ENCODE data around the gene GHRH.

Gene GHRH

DNA sequence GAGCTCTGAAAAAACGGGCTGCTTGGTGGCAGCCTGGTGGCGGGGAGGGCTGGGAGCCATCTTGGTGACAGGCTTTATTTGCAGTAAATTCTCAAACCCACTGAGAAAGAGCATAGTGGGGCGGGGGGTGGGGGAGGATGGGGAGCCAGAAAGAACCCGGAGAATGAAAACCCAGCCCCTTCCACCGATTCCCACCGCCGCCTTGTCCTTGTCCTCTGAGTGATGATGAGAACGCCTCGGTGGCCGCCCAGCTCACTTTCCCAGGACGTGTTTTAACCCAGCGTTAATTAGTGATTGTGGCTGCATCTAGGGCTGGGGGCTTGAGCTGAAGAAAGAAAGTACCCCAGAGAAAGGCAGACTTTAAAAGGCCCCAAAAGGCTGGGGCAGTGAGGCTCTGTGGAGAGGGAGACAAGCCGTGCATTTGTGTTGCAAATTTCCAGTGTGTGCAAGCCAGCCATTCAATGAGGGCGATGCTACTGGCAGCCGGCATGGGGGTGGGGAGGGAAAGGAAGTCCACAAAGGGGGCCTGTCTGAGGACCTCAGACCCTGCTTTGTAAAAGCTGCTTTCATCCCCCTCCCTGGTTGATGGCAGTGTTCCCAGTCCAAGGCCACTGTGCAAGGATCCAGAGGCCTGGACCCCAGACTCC is 6.2 kb upstream of the GHRH start:
- Histone ChIP-seq H3K4me3 (ENCODE audit: low read length) (no peak overlapping the region), H3K4me1 (ENCODE audit: control insufficient read depth, insufficient read depth, low read length) (no peaks in the 10 kb centered on the region), H3K36me3 (ENCODE audit: control insufficient read depth, insufficient read depth, low read length) (no peaks in the 10 kb centered on the region), H3K9ac (ENCODE audit: low read length) (no peak overlapping the region), H3K27ac (ENCODE audit: low read depth, low read length) (no peak overlapping the region), H3K27me3 (ENCODE audit: control insufficient read depth, insufficient read depth, low read length) (no peaks in the 10 kb centered on the region)

GRCh38 chr20:37266940-37267666 is 5.5 kb upstream of the GHRH start:
- Histone ChIP-seq H3K27me3 (ENCODE audit: control insufficient read depth, insufficient read depth, low read length) (no peaks in the 10 kb centered on the region), H3K27ac (ENCODE audit: low read depth, low read length) (no peak overlapping the region), H3K4me1 (ENCODE audit: control insufficient read depth, insufficient read depth, low read length) (no peaks in the 10 kb centered on the region), H3K9ac (ENCODE audit: low read length) (no peak overlapping the region), H3K4me3 (ENCODE audit: low read length) (no peak overlapping the region), H3K36me3 (ENCODE audit: control insufficient read depth, insufficient read depth, low read length) (no peaks in the 10 kb centered on the region)

DNA sequence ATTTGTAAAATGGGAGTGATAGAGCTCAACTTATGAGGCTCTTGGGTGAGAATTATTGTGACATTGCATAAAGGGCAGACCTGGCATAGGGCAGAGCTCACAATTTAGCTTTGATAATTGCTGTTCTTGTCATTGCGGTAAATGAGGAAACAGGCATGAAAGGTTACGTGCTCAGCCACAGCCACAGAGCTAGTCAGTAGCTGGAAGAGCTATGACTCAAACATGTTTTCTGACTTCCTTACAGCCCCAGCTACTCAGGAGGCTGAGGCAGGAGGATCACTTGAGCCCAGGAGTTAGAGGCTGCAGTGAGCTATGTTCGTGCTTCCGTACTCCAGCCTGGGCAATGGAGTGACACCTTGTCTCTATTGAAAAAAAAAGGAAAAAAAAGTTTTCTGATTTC is 3.5 kb upstream of the GHRH start:
- Histone ChIP-seq H3K36me3 (ENCODE audit: control insufficient read depth, insufficient read depth, low read length) (no peaks in the 10 kb centered on the region), H3K27ac (ENCODE audit: low read depth, low read length) (no peak overlapping the region), H3K27me3 (ENCODE audit: control insufficient read depth, insufficient read depth, low read length) (no peaks in the 10 kb centered on the region), H3K9ac (ENCODE audit: low read length) (no peak overlapping the region), H3K4me3 (ENCODE audit: low read length) (no peak overlapping the region), H3K4me1 (ENCODE audit: control insufficient read depth, insufficient read depth, low read length) (no peaks in the 10 kb centered on the region)

GRCh38 chr20:37263686-37264085 is 2.1 kb upstream of the GHRH start:
- H3K36me3 ChIP-seq (ENCODE audit: control insufficient read depth, insufficient read depth, low read length): no peaks in the 10 kb centered on the region
- no peaks in the 10 kb centered on the region for H3K4me1 ChIP-seq (ENCODE audit: control insufficient read depth, insufficient read depth, low read length)
- H3K27me3 ChIP-seq (ENCODE audit: control insufficient read depth, insufficient read depth, low read length): no peaks in the 10 kb centered on the region
- H3K9ac ChIP-seq (ENCODE audit: low read length): no peak overlapping the region
- no peak overlapping the region for H3K27ac ChIP-seq (ENCODE audit: low read depth, low read length)
- H3K4me3 ChIP-seq (ENCODE audit: low read length): no peak overlapping the region

- Histone ChIP-seq H3K9ac (ENCODE audit: low read length) (no peak overlapping the region), H3K27ac (ENCODE audit: low read depth, low read length) (no peak overlapping the region), H3K4me1 (ENCODE audit: control insufficient read depth, insufficient read depth, low read length) (no peaks in the 10 kb centered on the region), H3K36me3 (ENCODE audit: control insufficient read depth, insufficient read depth, low read length) (no peaks in the 10 kb centered on the region), H3K27me3 (ENCODE audit: control insufficient read depth, insufficient read depth, low read length) (no peaks in the 10 kb centered on the region), H3K4me3 (ENCODE audit: low read length) (no peak overlapping the region)
Observed at GRCh38 chr20:37262505-37262904, 891 bp upstream of the GHRH start.

GRCh38 chr20:37260923-37261322 is 691 bp downstream of the GHRH start:
- no peak overlapping the region for H3K27ac ChIP-seq (ENCODE audit: low read depth, low read length)
- H3K27me3 ChIP-seq (ENCODE audit: control insufficient read depth, insufficient read depth, low read length): no peaks in the 10 kb centered on the region
- H3K4me3 ChIP-seq (ENCODE audit: low read length): no peak overlapping the region
- no peak overlapping the region for H3K9ac ChIP-seq (ENCODE audit: low read length)
- no peaks in the 10 kb centered on the region for H3K4me1 ChIP-seq (ENCODE audit: control insufficient read depth, insufficient read depth, low read length)
- no peaks in the 10 kb centered on the region for H3K36me3 ChIP-seq (ENCODE audit: control insufficient read depth, insufficient read depth, low read length)

- Histone ChIP-seq H3K36me3 (ENCODE audit: control insufficient read depth, insufficient read depth, low read length) (no peaks in the 10 kb centered on the region), H3K9ac (ENCODE audit: low read length) (no peak overlapping the region), H3K27me3 (ENCODE audit: control insufficient read depth, insufficient read depth, low read length) (no peaks in the 10 kb centered on the region), H3K4me1 (ENCODE audit: control insufficient read depth, insufficient read depth, low read length) (no peaks in the 10 kb centered on the region), H3K27ac (ENCODE audit: low read depth, low read length) (no peak overlapping the region), H3K4me3 (ENCODE audit: low read length) (no peak overlapping the region)
Observed at GRCh38 chr20:37259865-37260264, 1.7 kb downstream of the GHRH start.

DNA sequence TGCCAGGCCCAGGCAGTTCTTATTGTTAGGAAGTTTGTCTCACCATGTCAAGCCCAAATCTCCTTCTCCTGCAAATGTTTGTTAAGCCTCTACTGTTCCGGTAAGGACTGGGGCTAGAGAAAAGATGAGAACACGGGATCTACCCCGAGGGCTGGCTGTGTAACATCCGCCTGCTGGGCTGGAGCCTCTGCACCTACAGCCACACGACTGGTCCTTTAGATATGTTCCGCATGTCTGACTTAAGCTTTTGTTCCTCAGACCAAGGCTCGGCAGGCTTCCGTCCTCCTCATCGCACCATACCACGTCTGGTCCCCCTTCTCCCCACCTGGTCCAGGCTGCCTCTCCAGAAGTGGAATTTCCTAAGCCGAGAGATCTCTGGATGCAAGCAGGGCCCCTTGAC is 2.6 kb downstream of the GHRH start:
- H3K36me3 ChIP-seq (ENCODE audit: control insufficient read depth, insufficient read depth, low read length): no peaks in the 10 kb centered on the region
- no peak overlapping the region for H3K4me3 ChIP-seq (ENCODE audit: low read length)
- no peaks in the 10 kb centered on the region for H3K27me3 ChIP-seq (ENCODE audit: control insufficient read depth, insufficient read depth, low read length)
- H3K4me1 ChIP-seq (ENCODE audit: control insufficient read depth, insufficient read depth, low read length): no peaks in the 10 kb centered on the region
- H3K9ac ChIP-seq (ENCODE audit: low read length): no peak overlapping the region
- no peak overlapping the region for H3K27ac ChIP-seq (ENCODE audit: low read depth, low read length)

- H3K27ac ChIP-seq (ENCODE audit: low read depth, low read length): no peak overlapping the region
- no peak overlapping the region for H3K4me3 ChIP-seq (ENCODE audit: low read length)
- no peaks in the 10 kb centered on the region for H3K36me3 ChIP-seq (ENCODE audit: control insufficient read depth, insufficient read depth, low read length)
- no peaks in the 10 kb centered on the region for H3K4me1 ChIP-seq (ENCODE audit: control insufficient read depth, insufficient read depth, low read length)
- no peak overlapping the region for H3K9ac ChIP-seq (ENCODE audit: low read length)
- H3K27me3 ChIP-seq (ENCODE audit: control insufficient read depth, insufficient read depth, low read length): no peaks in the 10 kb centered on the region
Observed at GRCh38 chr20:37257988-37258387, 3.6 kb downstream of the GHRH start.

DNA sequence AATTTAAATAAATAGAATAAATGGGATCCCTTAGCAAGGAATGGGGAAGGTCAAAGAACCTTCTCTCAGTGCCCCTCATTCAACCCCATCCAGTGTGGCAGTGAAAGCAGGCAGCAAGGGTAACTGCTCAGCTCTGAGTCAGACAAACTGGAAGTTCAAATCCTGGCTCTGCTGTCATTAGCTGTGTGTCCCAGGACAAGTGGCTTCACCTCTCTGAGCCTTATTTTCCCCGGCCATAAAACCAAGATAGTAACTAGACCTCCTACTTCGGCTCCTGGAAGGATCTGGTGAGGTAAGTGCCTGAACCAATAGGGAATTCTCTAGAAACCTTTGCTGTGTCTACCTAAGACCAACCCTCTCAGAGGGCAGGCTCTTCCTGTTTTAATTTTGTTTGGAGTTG is 4.1 kb downstream of the GHRH start:
- no peaks in the 10 kb centered on the region for H3K4me1 ChIP-seq (ENCODE audit: control insufficient read depth, insufficient read depth, low read length)
- H3K36me3 ChIP-seq (ENCODE audit: control insufficient read depth, insufficient read depth, low read length): no peaks in the 10 kb centered on the region
- no peak overlapping the region for H3K27ac ChIP-seq (ENCODE audit: low read depth, low read length)
- no peak overlapping the region for H3K9ac ChIP-seq (ENCODE audit: low read length)
- H3K27me3 ChIP-seq (ENCODE audit: control insufficient read depth, insufficient read depth, low read length): no peaks in the 10 kb centered on the region
- H3K4me3 ChIP-seq (ENCODE audit: low read length): no peak overlapping the region

DNA sequence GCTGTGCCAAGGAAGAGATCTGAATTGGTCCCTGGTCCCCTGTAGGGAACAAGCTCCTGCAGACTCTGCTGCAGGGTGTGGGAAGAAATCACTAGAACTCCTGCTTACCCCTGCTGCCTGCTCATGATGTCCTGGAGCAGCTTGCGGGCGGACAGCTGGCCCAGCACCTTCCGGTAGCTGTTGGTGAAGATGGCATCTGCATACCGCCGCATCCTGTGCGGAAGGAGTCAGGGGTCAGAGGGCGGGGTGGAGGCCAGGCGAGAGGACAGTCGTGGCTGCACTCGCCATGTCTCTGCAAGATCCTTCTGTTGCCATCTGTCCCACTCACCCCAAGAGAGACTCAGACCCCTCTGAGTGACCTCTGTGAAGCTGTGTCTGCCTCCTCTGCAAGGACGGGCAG is 5.3 kb downstream of the GHRH start:
- Histone ChIP-seq H3K27ac (ENCODE audit: low read depth, low read length) (no peak overlapping the region), H3K27me3 (ENCODE audit: control insufficient read depth, insufficient read depth, low read length) (no peaks in the 10 kb centered on the region), H3K9ac (ENCODE audit: low read length) (no peak overlapping the region), H3K4me3 (ENCODE audit: low read length) (no peak overlapping the region), H3K4me1 (ENCODE audit: control insufficient read depth, insufficient read depth, low read length) (no peaks in the 10 kb centered on the region), H3K36me3 (ENCODE audit: control insufficient read depth, insufficient read depth, low read length) (no peaks in the 10 kb centered on the region)

DNA sequence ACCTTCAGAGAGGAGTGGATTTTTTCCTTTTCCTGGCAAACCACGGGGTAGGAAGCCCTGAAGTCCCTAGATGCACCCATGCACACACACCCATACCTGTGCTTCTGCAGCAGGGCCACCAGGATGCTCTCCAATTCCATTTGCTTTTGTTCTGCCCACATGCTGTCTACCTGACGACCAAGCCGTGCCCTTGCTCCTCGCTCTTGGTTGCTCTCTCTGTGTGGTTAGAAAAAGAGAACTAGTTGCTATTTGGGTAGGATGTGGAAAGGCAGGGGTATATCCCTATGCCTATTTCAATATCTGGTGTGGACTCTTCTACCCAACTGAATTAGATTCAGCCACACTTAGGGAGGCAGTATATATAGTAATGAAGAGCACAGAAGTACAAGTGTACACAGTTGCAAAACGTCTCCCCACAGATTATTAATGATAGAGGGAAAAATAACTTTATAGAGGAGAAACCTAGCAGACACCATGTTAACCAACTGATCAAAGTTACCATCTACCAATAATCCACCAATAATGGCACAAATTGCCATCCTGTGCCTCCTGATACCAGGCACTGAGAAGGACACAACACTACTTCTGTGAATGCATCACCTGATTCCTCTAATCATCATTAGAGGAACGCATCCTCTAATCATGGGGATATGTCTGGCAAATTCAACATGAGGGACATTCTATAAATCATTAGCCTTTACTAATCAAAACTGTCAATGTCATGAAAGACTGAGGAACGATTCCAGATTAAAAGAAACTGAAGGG is 7.3 kb downstream of the GHRH start:
- Histone ChIP-seq H3K36me3 (ENCODE audit: control insufficient read depth, insufficient read depth, low read length) (no peaks in the 10 kb centered on the region), H3K4me1 (ENCODE audit: control insufficient read depth, insufficient read depth, low read length) (no peaks in the 10 kb centered on the region), H3K4me3 (ENCODE audit: low read length) (no peak overlapping the region), H3K9ac (ENCODE audit: low read length) (no peak overlapping the region), H3K27me3 (ENCODE audit: control insufficient read depth, insufficient read depth, low read length) (no peaks in the 10 kb centered on the region), H3K27ac (ENCODE audit: low read depth, low read length) (no peak overlapping the region)
